SK-N-SH (cell line): ENCODE measurements around the gene TIMM10B. TPM values are rescaled to one million over a fixed set of nuclear protein-coding genes. Genes with fewer than 3 reads are reported as not detected.

Experiments used
- CTCF ChIA-PET: fragments of 300-600, 350-600 bp; formaldehyde crosslinking; extraction: SDS; loops from one replicate; lab custom pipeline; 2021; lab: Yijun Ruan, JAX
- POLR2A ChIA-PET: fragments of 350-600 bp; sonication (Branson Sonifier 250); formaldehyde crosslinking; extraction: SDS; loops from one replicate; lab custom pipeline; 2020; ENCODE audit warnings: antibody characterized with exemption, inconsistent platforms; lab: Yijun Ruan, JAX
- DNase-seq: peaks from one replicate; pipeline ENCODE4 v3.0.0; 2012
- H2AFZ ChIP-seq: fragments of 200-600 bp; sonication (generic); 2 replicates; pipeline ENCODE4 v1.8.1; 2016; ENCODE audit warnings: antibody characterized with exemption, mild to moderate bottlenecking, low read depth
- H3F3A ChIP-seq: fragments of 200-600 bp; sonication (generic); replicated peaks from 2 replicates; pipeline ENCODE3; 2016; ENCODE audit warnings: antibody characterized with exemption, mild to moderate bottlenecking; ENCODE audit not compliant: insufficient read depth
- H3K27ac ChIP-seq, 2 experiments: fragments of 200-500 bp in 1 of 2; fragments of 200-600 bp in 1 of 2; sonication (Bioruptor generic) in 1 of 2; sonication (generic), shearing (Covaris generic) in 1 of 2; 2 replicates each; pipeline versions ENCODE4 v1.5.1 to v1.6.1; 2014 to 2016; ENCODE audit warnings: low read depth in 2 of 2, inconsistent platforms in 1 of 2, low read length in 1 of 2, mild to moderate bottlenecking in 1 of 2, mixed read lengths in 1 of 2
- H3K27me3 ChIP-seq: fragments of 200-600 bp; sonication (generic), shearing (Covaris generic); 2 replicates; pipeline ENCODE4 v1.6.1; 2016; ENCODE audit warnings: mixed run types; ENCODE audit not compliant: insufficient read depth
- H3K36me3 ChIP-seq, 2 experiments: fragments of 200-500 bp in 1 of 2; fragments of 200-600 bp in 1 of 2; sonication (Bioruptor generic) in 1 of 2; sonication (generic) in 1 of 2; replicated peaks in 1 of 2; 2 replicates each; pipeline versions ENCODE3 to v1.5.1; 2014 to 2016; ENCODE audit warnings: low read length in 1 of 2, mild to moderate bottlenecking in 1 of 2; ENCODE audit not compliant: insufficient read depth in 2 of 2, control insufficient read depth in 1 of 2
- H3K4me1 ChIP-seq, 2 experiments: fragments of 200-500 bp in 1 of 2; fragments of 200-600 bp in 1 of 2; sonication (Bioruptor generic) in 1 of 2; sonication (generic), shearing (Covaris generic) in 1 of 2; 2 replicates each; pipeline versions ENCODE4 v1.5.1 to v1.6.1; 2014 to 2016; ENCODE audit warnings: low read depth in 1 of 2, low read length in 1 of 2, mixed run types in 1 of 2; ENCODE audit not compliant: insufficient read depth in 2 of 2, control insufficient read depth in 1 of 2
- H3K4me2 ChIP-seq: fragments of 200-600 bp; sonication (generic), shearing (Covaris generic); 2 replicates; pipeline ENCODE4 v1.6.1; 2017; ENCODE audit warnings: mixed run types
- H3K4me3 ChIP-seq, 2 experiments: fragments of 200-500 bp in 1 of 2; fragments of 200-600 bp in 1 of 2; sonication (Bioruptor generic) in 1 of 2; sonication (generic), shearing (Covaris generic) in 1 of 2; 2 replicates each; pipeline versions ENCODE4 v1.5.1 to v1.8.1; 2014 to 2016; ENCODE audit warnings: low read depth in 2 of 2, inconsistent platforms in 1 of 2, low read length in 1 of 2, mild to moderate bottlenecking in 1 of 2, mixed read lengths in 1 of 2, moderate library complexity in 1 of 2
- H3K79me2 ChIP-seq: fragments of 200-600 bp; sonication (generic); 2 replicates; pipeline ENCODE4 v1.8.1; 2017; ENCODE audit warnings: mild to moderate bottlenecking; ENCODE audit not compliant: insufficient read depth
- H3K9ac ChIP-seq: fragments of 200-600 bp; sonication (generic); 2 replicates; pipeline ENCODE4 v1.6.1; 2017; ENCODE audit warnings: mixed run types
- H3K9me2 ChIP-seq: fragments of 200-600 bp; sonication (generic); 2 replicates; pipeline ENCODE4 v1.6.1; 2017; ENCODE audit warnings: mixed run types
- H3K9me3 ChIP-seq: fragments of 200-600 bp; sonication (generic); 2 replicates; pipeline ENCODE4 v1.6.1; 2017; ENCODE audit warnings: mixed run types, mild to moderate bottlenecking, moderate library complexity
- H4K20me1 ChIP-seq: fragments of 200-600 bp; sonication (generic); 2 replicates; pipeline ENCODE4 v1.6.1; 2017; ENCODE audit warnings: mild to moderate bottlenecking, mixed run types; ENCODE audit not compliant: insufficient read depth
- ELF1 ChIP-seq: IDR thresholded peaks from 2 replicates; pipeline ENCODE4 v1.4.0; 2012
- GABPA ChIP-seq: IDR thresholded peaks from 2 replicates; pipeline ENCODE4 v1.4.0; 2012; ENCODE audit warnings: low read depth, mild to moderate bottlenecking
- JUND ChIP-seq: IDR thresholded peaks from 2 replicates; pipeline ENCODE4 v1.4.0; 2012
- MXI1 ChIP-seq: IDR thresholded peaks from 2 replicates; pipeline ENCODE4 v1.6.1; 2012; ENCODE audit warnings: mild to moderate bottlenecking, low read depth, low read length, improper control_type of control experiment
- RFX5 ChIP-seq: IDR thresholded peaks from 2 replicates; pipeline ENCODE4 v1.6.1; 2012; ENCODE audit warnings: mild to moderate bottlenecking, improper control_type of control experiment, low read length
- SIN3A ChIP-seq: IDR thresholded peaks from 2 replicates; pipeline ENCODE4 v1.6.1; 2012; ENCODE audit warnings: low read depth, mild to moderate bottlenecking, low read length, moderate library complexity, borderline replicate concordance
- TAF1 ChIP-seq: IDR thresholded peaks from 2 replicates; pipeline ENCODE4 v1.6.1; 2012; ENCODE audit warnings: low read depth, mild to moderate bottlenecking, low read length, moderate library complexity, borderline replicate concordance
- TCF12 ChIP-seq: IDR thresholded peaks from 2 replicates; pipeline ENCODE4 v1.4.0; 2012
- ZBTB33 ChIP-seq: IDR thresholded peaks from 2 replicates; pipeline ENCODE4 v1.4.0; 2012; ENCODE audit warnings: low read depth, borderline replicate concordance
- WGBS: methylation state at CpG from one replicate; pipeline ENCODE4 v1.1.6; 2017; ENCODE audit warnings: low lambda C conversion rate; 5-methylcytosine and 5-hydroxymethylcytosine counted together
- polyA plus RNA-seq, 3 experiments: library from polyadenylated mRNA; depleted of rRNA; stranded (reverse); fragments of >200 nt; gene quantifications; 2 replicates each; pipeline ENCODE4 v1.2.3, GENCODE V29; 2012
- TF ChIP-seq, protein P1 (sequence below): IDR thresholded peaks from 2 replicates; pipeline ENCODE4 v1.4.0; 2012; ENCODE audit warnings: low read depth, borderline replicate concordance
- TF ChIP-seq, protein P2 (sequence below): IDR thresholded peaks from 2 replicates; pipeline ENCODE4 v1.4.0; 2012; ENCODE audit warnings: low read depth
- TF ChIP-seq, protein P3 (sequence below): fragments of 200-600 bp; sonication (generic); IDR thresholded peaks from 2 replicates; pipeline ENCODE4 v1.6.1; 2017; ENCODE audit warnings: antibody characterized with exemption, mild to moderate bottlenecking, moderate library complexity
- TF ChIP-seq, protein P4 (sequence below): IDR thresholded peaks from 2 replicates; pipeline ENCODE4 v1.6.1; 2012; ENCODE audit warnings: mild to moderate bottlenecking, low read depth, low read length, moderate library complexity

The TIMM10B gene
- polyA plus RNA-seq, 1 of the 3 experiments (the other 2 are of a cell fraction), result 26.2 TPM

- no peak within 1 kb of the TSS for H3K4me3 ChIP-seq
- DNase-seq, result no peak
- H3K36me3 ChIP-seq, result peaks cover 7 to 16% of the 10 kb centered on the region in 2 experiments
- no peaks in the 10 kb centered on the region for H3K79me2 ChIP-seq
- no peak within 1 kb of the TSS for H3K9ac ChIP-seq
- no peak within 1 kb of the TSS for H3K27ac ChIP-seq
- TF ChIP-seq, protein P1, sequence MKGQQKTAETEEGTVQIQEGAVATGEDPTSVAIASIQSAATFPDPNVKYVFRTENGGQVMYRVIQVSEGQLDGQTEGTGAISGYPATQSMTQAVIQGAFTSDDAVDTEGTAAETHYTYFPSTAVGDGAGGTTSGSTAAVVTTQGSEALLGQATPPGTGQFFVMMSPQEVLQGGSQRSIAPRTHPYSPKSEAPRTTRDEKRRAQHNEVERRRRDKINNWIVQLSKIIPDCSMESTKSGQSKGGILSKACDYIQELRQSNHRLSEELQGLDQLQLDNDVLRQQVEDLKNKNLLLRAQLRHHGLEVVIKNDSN, result no peak
- TF ChIP-seq JUND (no peak), SIN3A (no peak), ELF1 (no peak)
- H3K4me2 ChIP-seq, result no peak within 1 kb of the TSS
- H3K9me2 ChIP-seq, result no peaks in the 10 kb centered on the region
- 90% methylated on average over 31 of the region's 33 CpGs for WGBS
- H3F3A ChIP-seq, result no peaks in the 10 kb centered on the region
- no peaks in the 10 kb centered on the region for H3K4me1 ChIP-seq
- POLR2A ChIA-PET, result interaction anchor here (1.8 kb wide), 1 partner anchor 16 kb away, joined by 4 read pairs; the partner anchor contains the start of genes ARFIP2 and TIMM10B
- CTCF ChIA-PET, result interaction anchor here (1.0 to 5.5 kb wide), 4 partner anchors 9 to 118 kb away, joined by 6 to 29 read pairs (median 6); partner anchors contain the start of gene TIMM10B
- no peaks in the 10 kb centered on the region for H4K20me1 ChIP-seq
- no peak within 1 kb of the TSS for H2AFZ ChIP-seq
- no peaks in the 10 kb centered on the region for H3K27me3 ChIP-seq
- no peaks in the 10 kb centered on the region for H3K9me3 ChIP-seq
These were observed 16.0 kb downstream of the TIMM10B start, which contains the start of gene DNHD1 for GRCh38 chr11:6497069-6497839. DNHD1 (plus strand) TSS chr11:6497280; CDS start chr11:6498216, 936 bp downstream.

DNA sequence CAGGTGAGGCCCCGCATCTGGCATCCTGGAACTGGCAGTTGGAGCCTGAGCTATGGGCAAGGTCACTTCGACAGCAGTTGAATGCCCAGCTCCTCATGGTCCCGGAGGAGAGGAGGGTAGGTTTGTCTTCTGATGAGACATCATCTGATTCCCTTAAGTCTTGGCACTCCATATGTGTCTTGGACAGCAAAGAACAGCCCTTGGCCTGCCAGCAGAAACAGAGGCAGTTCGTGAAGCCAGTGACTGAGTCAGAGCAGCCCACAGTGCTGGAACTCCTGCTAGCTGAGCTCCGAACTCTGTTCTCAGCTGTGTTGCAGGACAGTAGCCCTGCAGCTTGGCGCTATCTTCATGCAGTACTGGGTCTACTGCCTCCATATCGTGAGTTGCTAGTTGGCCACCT lies 16.8 kb downstream of the TIMM10B start:
- Histone ChIP-seq H3K4me1 (no peaks in the 10 kb centered on the region), H3K27me3 (no peaks in the 10 kb centered on the region), H3K27ac (no peak overlapping the region), H3K9ac (no peak overlapping the region), H3K36me3 (peaks cover 7 to 13% of the 10 kb centered on the region in 2 experiments), H3F3A (no peaks in the 10 kb centered on the region), H4K20me1 (no peaks in the 10 kb centered on the region), H3K79me2 (no peaks in the 10 kb centered on the region), H3K4me3 (no peak overlapping the region), H3K9me2 (no peaks in the 10 kb centered on the region), H3K4me2 (no peak overlapping the region), H3K9me3 (no peaks in the 10 kb centered on the region), H2AFZ (no peak overlapping the region)
- WGBS, result 95% methylated on average over 4 of the region's 7 CpGs
- no peak for TF ChIP-seq RFX5
- TF ChIP-seq GABPA, result no peak
- TF ChIP-seq, protein P1, result no peak
- TF ChIP-seq, protein P2, sequence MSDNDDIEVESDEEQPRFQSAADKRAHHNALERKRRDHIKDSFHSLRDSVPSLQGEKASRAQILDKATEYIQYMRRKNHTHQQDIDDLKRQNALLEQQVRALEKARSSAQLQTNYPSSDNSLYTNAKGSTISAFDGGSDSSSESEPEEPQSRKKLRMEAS, result no peak
- TF ChIP-seq, protein P3, sequence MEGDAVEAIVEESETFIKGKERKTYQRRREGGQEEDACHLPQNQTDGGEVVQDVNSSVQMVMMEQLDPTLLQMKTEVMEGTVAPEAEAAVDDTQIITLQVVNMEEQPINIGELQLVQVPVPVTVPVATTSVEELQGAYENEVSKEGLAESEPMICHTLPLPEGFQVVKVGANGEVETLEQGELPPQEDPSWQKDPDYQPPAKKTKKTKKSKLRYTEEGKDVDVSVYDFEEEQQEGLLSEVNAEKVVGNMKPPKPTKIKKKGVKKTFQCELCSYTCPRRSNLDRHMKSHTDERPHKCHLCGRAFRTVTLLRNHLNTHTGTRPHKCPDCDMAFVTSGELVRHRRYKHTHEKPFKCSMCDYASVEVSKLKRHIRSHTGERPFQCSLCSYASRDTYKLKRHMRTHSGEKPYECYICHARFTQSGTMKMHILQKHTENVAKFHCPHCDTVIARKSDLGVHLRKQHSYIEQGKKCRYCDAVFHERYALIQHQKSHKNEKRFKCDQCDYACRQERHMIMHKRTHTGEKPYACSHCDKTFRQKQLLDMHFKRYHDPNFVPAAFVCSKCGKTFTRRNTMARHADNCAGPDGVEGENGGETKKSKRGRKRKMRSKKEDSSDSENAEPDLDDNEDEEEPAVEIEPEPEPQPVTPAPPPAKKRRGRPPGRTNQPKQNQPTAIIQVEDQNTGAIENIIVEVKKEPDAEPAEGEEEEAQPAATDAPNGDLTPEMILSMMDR, result no peak
- no peak for TF ChIP-seq TCF12
- TF ChIP-seq, protein P4, sequence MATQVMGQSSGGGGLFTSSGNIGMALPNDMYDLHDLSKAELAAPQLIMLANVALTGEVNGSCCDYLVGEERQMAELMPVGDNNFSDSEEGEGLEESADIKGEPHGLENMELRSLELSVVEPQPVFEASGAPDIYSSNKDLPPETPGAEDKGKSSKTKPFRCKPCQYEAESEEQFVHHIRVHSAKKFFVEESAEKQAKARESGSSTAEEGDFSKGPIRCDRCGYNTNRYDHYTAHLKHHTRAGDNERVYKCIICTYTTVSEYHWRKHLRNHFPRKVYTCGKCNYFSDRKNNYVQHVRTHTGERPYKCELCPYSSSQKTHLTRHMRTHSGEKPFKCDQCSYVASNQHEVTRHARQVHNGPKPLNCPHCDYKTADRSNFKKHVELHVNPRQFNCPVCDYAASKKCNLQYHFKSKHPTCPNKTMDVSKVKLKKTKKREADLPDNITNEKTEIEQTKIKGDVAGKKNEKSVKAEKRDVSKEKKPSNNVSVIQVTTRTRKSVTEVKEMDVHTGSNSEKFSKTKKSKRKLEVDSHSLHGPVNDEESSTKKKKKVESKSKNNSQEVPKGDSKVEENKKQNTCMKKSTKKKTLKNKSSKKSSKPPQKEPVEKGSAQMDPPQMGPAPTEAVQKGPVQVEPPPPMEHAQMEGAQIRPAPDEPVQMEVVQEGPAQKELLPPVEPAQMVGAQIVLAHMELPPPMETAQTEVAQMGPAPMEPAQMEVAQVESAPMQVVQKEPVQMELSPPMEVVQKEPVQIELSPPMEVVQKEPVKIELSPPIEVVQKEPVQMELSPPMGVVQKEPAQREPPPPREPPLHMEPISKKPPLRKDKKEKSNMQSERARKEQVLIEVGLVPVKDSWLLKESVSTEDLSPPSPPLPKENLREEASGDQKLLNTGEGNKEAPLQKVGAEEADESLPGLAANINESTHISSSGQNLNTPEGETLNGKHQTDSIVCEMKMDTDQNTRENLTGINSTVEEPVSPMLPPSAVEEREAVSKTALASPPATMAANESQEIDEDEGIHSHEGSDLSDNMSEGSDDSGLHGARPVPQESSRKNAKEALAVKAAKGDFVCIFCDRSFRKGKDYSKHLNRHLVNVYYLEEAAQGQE, result no peak
- TF ChIP-seq ZBTB33, result no peak
- no peak for TF ChIP-seq SIN3A
- no peak for TF ChIP-seq TAF1
- TF ChIP-seq ELF1, result no peak
- no peak for TF ChIP-seq MXI1
- ChIA-PET CTCF (interaction anchor here (1.0 to 5.5 kb wide), 4 partner anchors 8 to 135 kb away, joined by 3 to 29 read pairs (median 6); partner anchors contain the start of gene TIMM10B), POLR2A (interaction anchor here (1.8 kb wide), 1 partner anchor 16 kb away, joined by 4 read pairs; the partner anchor contains the start of genes ARFIP2 and TIMM10B)
- no peak for DNase-seq
